NCI-H748 (cell line): Measurements from ENCODE around the gene APC2.

ENCODE experiments used
- DNase-seq: peaks from one replicate; lab custom pipeline; 2025; ENCODE audit not compliant: unreplicated experiment; lab: John Stamatoyannopoulos, UW

The APC2 gene, protein sequence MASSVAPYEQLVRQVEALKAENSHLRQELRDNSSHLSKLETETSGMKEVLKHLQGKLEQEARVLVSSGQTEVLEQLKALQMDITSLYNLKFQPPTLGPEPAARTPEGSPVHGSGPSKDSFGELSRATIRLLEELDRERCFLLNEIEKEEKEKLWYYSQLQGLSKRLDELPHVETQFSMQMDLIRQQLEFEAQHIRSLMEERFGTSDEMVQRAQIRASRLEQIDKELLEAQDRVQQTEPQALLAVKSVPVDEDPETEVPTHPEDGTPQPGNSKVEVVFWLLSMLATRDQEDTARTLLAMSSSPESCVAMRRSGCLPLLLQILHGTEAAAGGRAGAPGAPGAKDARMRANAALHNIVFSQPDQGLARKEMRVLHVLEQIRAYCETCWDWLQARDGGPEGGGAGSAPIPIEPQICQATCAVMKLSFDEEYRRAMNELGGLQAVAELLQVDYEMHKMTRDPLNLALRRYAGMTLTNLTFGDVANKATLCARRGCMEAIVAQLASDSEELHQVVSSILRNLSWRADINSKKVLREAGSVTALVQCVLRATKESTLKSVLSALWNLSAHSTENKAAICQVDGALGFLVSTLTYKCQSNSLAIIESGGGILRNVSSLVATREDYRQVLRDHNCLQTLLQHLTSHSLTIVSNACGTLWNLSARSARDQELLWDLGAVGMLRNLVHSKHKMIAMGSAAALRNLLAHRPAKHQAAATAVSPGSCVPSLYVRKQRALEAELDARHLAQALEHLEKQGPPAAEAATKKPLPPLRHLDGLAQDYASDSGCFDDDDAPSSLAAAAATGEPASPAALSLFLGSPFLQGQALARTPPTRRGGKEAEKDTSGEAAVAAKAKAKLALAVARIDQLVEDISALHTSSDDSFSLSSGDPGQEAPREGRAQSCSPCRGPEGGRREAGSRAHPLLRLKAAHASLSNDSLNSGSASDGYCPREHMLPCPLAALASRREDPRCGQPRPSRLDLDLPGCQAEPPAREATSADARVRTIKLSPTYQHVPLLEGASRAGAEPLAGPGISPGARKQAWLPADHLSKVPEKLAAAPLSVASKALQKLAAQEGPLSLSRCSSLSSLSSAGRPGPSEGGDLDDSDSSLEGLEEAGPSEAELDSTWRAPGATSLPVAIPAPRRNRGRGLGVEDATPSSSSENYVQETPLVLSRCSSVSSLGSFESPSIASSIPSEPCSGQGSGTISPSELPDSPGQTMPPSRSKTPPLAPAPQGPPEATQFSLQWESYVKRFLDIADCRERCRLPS (N-terminal part only)

GRCh38 chr19:1449467-1450442 lies at the start of gene APC2:
Gene APC2, plus strand, starts transcription at chr19:1450121. Its CDS starts 2,881 bp downstream, at chr19:1453002.
- peak; percentile 90 for DNase-seq

DNA sequence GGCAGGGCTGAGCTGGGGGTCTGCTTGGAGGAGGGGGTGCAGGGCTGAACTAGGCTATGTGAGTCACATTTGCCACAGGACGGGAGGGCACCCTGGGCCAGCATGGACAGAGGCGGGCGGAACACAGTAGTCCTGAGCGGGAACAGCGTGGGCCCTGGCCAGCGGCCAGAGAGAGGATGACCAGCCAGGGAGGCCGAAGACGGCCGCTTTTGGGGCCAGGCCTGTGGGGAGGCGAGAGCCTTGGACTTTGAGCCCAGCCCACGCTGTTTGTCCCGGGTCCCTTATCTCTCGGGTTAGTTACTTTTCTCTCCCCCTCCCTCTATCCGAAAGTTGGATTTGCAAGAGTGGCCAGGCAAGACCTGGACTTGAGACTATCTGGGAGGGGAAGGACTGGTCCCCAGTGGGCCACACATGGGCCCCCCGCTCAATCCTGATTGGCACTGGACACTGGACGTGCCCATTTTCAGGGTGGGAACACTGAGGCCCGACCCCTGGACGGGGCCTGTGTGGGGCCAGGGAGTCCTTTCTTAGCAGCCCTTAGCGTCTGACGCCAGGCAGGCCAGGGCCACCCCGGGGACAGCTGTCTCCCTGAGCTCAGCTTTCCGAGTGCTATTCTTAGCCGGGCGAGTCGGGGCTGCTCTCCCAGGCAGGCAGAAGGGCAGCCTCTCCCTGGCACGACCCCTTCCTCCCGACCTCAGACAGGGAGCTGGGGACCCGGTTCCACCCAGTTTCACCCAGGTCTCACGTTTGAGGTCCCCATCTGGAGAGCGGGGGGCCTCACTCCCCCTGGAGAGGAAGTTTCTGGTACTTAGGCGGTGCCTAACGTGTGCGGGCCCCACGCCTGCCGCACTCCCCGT lies 49.4 kb upstream of the APC2 start:
- DNase-seq, result peak; percentile 13

DNA sequence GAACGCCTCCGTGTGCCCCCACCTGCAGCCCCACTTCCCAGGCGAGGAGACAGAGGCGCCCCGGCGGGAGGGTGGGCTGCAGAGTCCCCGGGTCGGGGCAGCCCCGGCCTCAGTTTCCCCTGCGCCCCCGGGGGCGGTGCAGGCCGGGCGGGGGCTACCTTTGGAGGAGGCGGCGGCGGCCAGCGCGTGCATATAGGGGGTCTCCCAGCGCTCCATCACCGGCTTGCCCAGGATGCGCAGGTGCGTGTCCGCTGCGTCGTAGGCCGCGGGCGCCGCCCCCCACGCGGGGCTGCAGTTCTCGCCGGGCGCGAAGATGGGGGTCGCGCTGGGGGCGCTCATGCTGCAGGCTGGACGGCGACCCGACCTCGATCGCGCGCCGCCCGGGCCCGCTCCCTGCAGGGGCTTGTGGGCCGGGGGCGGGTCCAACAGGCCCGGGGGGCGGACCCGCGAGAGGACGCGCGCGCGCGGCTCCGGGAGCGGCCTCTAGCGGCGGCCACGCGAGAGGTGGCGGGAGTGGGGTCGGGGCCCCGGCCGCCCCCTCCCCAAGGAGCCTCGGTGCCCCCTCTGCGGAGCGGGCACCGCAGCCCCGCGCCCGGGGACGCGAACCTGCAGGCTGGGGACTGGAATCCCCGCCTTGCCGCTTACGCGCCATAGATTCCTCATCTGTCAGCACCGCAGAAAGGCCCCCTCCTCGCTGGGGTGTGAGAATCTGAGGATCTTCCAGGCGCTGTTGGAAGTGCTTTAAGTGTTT lies 48.6 kb upstream of the APC2 start, which contains the start of gene GAMT:
TSS of gene GAMT (minus strand) at position 405 of the 751 bp plus-strand sequence. CDS start at position 339, 66 bp downstream.
- DNase-seq, result peak; percentile 55

GRCh38 chr19:1401889-1402217 lies 48.1 kb upstream of the APC2 start:
- no peak for DNase-seq

DNA sequence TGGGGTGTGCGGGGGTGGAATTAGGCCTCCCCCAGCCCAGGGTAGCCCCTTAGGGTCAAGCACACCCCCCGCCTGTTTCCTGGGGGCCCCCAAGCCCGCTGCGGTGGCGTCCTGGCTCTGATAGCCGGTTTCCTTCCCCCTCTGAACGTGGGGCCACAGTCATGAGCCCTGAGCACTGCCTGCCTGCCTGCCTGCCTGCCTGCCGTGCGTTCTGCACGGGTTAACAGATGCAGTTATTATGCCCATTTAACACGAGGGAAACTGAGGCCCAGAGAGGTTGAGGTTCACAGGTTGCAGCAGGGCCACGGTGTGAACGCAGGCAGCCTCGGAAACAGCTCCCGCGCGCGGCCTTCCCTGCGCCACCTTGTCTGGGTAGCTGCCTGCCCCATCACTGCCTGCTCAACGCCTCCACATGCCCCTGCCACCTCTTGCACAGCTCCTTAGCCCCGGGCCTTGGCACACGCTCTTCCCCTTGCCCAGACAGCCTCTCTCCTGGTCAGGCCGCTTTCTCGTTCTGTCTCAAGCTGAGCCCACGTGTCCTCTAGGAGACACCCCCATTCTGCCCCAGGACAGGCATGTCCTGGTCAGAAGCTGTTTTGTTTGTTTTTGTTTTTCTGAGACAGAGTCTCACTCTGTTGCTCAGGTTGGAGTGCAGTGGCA lies 47.4 kb upstream of the APC2 start:
- no peak for DNase-seq

DNA sequence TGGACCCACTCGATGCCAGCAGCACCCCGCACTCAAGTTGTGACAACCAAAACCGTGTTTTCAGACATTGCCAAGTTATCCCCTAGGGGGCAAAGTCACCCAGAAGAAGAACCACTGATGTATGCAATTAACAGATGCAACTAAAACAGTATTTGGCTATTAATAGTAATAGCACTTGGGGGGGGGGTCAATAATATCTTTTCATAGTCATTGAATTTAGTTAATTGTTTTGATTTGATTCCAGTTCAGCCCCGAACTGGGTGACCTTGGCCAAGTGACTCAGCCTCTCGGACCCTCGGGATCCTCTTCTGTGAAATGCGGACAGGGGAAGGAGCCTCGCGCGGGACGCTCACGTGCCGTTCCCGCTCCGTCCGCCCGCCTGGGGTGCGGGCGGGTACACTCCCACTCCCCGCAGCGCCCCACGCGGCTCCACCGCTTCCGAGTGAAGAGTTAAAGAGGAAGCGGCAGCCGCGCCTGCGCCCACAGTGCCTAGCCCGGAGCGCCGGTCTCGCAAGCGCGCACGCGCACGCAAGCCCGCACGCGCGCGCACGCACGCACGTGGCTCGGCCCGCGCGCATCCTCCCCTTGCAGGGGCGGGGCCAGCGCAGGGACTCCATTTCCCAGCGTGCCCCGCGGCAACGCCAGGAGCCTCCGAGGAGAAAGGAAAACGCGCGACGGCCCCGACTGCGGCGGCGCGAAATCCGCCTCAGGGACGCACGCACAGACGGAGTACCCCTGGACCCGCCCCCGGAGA lies 43.0 kb upstream of the APC2 start:
- DNase-seq, result peak; percentile 96

DNA sequence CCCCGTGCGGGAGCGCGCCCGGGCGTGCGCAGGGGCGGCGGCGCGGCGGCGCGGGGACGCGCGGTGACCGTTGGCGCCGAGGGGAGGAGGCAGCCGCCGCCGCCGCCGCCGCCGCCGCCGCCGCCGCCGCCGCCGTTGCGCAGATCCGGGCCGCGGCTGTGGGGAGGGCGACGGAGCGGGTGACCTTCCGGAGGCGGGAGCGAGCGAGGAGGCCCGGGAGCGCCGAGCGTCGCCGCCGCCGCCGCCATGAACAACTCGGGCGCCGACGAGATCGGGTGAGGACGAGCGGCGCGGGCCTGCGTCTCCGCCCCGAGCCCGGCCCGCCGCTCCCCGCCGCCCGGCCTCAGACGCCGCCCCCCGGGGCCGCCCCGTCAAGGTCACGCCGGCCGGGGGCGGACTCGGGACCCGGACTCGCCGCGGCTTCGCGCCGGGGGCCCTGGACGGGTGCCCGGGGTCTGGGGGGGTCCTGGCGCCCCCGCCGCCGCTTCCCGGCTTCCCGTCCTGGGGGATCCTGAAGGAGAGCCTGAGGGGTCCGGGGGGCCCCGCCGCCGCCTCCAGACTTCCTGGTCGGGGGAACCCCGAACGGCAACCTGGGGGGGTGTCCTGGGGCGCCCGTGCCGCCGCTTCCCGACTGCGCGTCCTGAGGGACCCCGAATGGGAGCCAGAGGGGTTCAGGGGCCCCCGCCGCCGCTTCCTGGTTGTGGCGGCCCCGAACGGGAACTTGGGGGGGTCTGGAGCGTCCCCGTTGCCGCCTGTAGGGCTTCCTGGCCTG lies 42.2 kb upstream of the APC2 start, which contains the start of gene DAZAP1:
TSS of gene DAZAP1 (plus strand) at position 59 of the 772 bp plus-strand sequence. CDS start at position 247, 188 bp downstream.
- no peak for DNase-seq

GRCh38 chr19:1408300-1409203 lies 41.4 kb upstream of the APC2 start:
- peak; percentile 29 for DNase-seq

DNA sequence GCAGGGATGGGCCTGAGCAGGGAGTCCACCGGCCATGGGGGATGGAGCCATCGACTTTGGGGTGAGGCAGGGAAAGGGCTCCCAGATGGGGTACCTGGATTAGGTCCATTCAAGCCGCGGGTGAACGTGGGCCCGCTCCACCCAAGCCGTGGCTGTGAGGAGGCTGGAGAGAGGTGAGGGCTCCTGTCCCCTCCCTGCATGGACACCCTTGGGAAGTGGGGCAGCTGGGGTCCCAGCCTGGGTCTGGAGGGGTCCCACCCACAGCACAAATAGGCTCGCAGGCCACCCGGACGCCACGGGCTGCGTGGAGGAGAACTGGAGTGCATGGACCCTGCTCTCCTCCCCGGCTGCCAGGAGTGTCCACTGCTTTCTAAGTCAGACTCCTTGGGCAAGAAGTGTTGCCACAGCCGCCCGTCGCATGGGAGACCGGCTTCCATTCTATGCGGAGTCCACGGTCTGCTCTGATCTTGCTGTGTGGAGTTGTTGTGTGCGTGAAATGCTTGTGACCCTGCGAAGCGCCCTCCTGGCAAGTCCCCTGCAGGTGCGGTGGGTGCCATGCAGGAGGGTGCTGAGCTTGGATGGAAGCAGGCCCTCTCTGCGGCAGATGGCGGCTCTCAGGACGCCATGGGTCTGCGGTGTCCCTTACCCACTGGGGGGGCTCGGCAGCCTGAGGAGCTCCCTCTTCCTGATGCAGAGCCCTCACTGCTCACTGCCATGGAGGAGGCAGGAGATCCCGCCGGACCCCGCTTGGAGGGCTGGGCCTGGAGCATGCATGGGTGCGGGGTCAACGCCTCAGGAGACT lies 40.5 kb upstream of the APC2 start:
- no peak for DNase-seq

DNA sequence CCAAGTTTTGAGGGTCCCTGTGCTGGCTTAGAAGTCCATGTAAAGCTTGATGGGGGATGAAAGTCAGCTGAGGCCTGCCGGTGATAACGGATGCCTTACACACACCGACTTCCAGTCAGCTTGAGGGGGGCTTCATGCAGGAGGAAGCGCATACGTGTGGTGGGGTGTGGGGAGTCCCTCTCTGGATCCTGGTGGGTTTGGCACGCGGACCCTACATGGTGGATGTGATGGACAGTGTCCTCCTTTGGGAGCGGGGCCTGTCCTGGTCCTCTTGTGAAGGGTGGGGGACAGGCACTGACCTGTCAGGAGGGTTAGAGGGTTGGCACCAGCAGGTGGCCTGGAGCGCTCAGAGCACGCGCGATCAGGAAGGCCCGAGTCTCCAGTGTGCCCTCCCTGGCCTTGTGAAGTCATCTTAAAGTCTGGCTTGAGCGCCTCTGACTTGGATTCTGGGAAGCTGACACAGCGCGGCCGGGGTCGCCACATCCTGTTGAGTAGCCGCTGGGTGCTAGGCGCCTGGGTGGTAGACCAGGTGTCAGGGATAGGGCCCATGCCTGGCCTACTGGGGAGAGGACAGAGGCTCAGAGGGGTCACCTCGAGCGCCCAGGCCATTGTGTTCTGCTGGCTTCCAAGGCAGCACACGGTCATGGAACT lies 39.7 kb upstream of the APC2 start:
- DNase-seq, result no peak

- no peak for DNase-seq
These were observed 39.1 kb upstream of the APC2 start for GRCh38 chr19:1410789-1411188.

- DNase-seq, result no peak
These were observed 38.4 kb upstream of the APC2 start for GRCh38 chr19:1411255-1412191.
